Epithelial cell of proximal tubule (primary cell): ENCODE measurements around the gene HRH1. TPM values are rescaled to one million over a fixed set of nuclear protein-coding genes. Genes with fewer than 3 reads are reported as not detected.
"Not testable (repeated sequence)": the region's sequence is repeated elsewhere in the genome, so short reads cannot be mapped to it uniquely, and the experiment has no call there.

Experiments used
- DNase-seq: peaks from one replicate; pipeline ENCODE4 v3.0.0-alpha.2; 2011; ENCODE audit warnings: low read depth
- H3K4me3 ChIP-seq: 2 replicates; pipeline ENCODE4 v1.5.1; 2011; ENCODE audit warnings: low read depth, mild to moderate bottlenecking, low read length
- total RNA-seq: library from RNA; depleted of rRNA; stranded (reverse); fragments of >200 nt; gene quantifications from 2 replicates; pipeline ENCODE4 v1.2.3, GENCODE V29; 2015
- TF ChIP-seq, protein P1 (sequence below): conservative IDR thresholded peaks from 2 replicates; pipeline ENCODE4 v1.5.1; 2012; ENCODE audit warnings: low read depth, mild to moderate bottlenecking, low read length

HRH1 gene
- total RNA-seq, 1 donor from 2014 or later, result 3.1 TPM

GRCh38 chr3:11214451-11214978 lies 60.2 kb downstream of the HRH1 start:
- no peak overlapping the region for H3K4me3 ChIP-seq
- TF ChIP-seq, protein P1, sequence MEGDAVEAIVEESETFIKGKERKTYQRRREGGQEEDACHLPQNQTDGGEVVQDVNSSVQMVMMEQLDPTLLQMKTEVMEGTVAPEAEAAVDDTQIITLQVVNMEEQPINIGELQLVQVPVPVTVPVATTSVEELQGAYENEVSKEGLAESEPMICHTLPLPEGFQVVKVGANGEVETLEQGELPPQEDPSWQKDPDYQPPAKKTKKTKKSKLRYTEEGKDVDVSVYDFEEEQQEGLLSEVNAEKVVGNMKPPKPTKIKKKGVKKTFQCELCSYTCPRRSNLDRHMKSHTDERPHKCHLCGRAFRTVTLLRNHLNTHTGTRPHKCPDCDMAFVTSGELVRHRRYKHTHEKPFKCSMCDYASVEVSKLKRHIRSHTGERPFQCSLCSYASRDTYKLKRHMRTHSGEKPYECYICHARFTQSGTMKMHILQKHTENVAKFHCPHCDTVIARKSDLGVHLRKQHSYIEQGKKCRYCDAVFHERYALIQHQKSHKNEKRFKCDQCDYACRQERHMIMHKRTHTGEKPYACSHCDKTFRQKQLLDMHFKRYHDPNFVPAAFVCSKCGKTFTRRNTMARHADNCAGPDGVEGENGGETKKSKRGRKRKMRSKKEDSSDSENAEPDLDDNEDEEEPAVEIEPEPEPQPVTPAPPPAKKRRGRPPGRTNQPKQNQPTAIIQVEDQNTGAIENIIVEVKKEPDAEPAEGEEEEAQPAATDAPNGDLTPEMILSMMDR, result no peak
- DNase-seq, result no peak

GRCh38 chr3:11217370-11217769 lies 63.1 kb downstream of the HRH1 start:
- DNase-seq, H3K4me3 ChIP-seq: not testable (repeated sequence)

- TF ChIP-seq, protein P1, result no peak
- H3K4me3 ChIP-seq, result no peak overlapping the region
- no peak for DNase-seq
Measured at GRCh38 chr3:11220230-11220629, 65.9 kb downstream of the HRH1 start.

GRCh38 chr3:11221818-11222415 lies 67.6 kb downstream of the HRH1 start:
- no peak for DNase-seq
- TF ChIP-seq, protein P1, result peak; percentile 30
- no peak overlapping the region for H3K4me3 ChIP-seq

DNA sequence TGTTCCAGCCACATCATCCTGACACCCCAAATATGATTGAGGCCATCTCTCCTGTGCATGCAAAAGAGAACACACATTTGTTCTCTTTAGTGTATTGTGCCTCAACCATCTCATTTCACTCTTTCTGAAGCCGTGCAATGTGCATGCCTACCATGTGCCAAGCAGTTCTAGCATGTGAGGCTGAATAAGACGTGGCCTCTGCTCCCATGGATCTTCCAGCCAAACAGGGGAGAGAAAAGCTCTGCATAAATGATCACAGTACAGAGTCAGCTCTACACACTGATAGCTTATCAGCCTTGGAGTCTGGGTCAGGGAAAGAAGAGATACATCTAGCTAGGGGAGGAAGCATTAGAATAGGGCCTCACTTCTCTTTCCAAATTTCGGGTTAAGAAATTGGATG lies 69.7 kb downstream of the HRH1 start:
- H3K4me3 ChIP-seq, result no peak overlapping the region
- no peak for DNase-seq
- TF ChIP-seq, protein P1, result no peak

- no peak for DNase-seq
- TF ChIP-seq, protein P1, result no peak
- peak overlapping the region; percentile 55 for H3K4me3 ChIP-seq
Measured at GRCh38 chr3:11224870-11225229, 70.6 kb downstream of the HRH1 start.

DNA sequence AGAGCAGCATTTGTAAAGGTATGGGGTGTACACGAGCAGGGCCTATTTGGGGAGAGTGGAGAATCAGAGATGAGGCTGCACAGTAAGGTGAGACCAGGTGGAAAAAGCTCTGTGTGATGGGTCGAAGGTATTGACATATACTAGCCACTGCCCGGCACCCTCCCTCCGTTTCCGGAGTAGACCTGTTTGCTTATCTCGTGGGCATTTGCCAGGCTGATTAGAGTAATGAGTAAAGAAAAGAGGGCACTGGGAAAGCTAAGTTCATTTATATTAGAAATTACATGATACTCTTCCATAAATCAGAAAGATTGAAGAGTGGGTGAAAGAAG lies 71.7 kb downstream of the HRH1 start:
- TF ChIP-seq, protein P1, result no peak

GRCh38 chr3:11228041-11228440 lies 73.7 kb downstream of the HRH1 start:
- H3K4me3 ChIP-seq, result no peak overlapping the region

More for the DNA sequence above, 71.7 kb downstream of the HRH1 start:
- no peak for DNase-seq
- peak overlapping the region; percentile 55 for H3K4me3 ChIP-seq

More at GRCh38 chr3:11228041-11228440, 73.7 kb downstream of the HRH1 start:
- TF ChIP-seq, protein P1, result no peak
- DNase-seq, result no peak
